AML-193 (cell line): Measurements from ENCODE around the gene MAD2L1BP.
A peak's percentile ranks its signal among the peaks of the same experiment; 100 is the strongest.
"Not testable (repeated sequence)": the region's sequence is repeated elsewhere in the genome, so short reads cannot be mapped to it uniquely, and the experiment has no call there.

Experiments used
- DNase-seq, 2 experiments: peaks; one replicate each; lab custom pipeline; 2025; lab: John Stamatoyannopoulos, UW

The MAD2L1BP gene

GRCh38 chr6:43627008-43627825 lies 8.4 kb upstream of the MAD2L1BP start:
- peak; percentile 83 to 86 for DNase-seq

GRCh38 chr6:43628393-43629103 lies 7.1 kb upstream of the MAD2L1BP start:
- peak in 1 of 2 experiments; percentile 32 for DNase-seq

GRCh38 chr6:43629104-43629504 lies 6.5 kb upstream of the MAD2L1BP start, which contains the start of gene GTPBP2:
Gene GTPBP2, minus strand, starts transcription at chr6:43629264. Its CDS starts 102 bp downstream, at chr6:43629162.
- peak; percentile 99 for DNase-seq

- DNase-seq = peak; percentile 99
Measured at GRCh38 chr6:43629505-43630300, 5.9 kb upstream of the MAD2L1BP start.

GRCh38 chr6:43630980-43631619 lies 4.5 kb upstream of the MAD2L1BP start:
- DNase-seq = no peak

GRCh38 chr6:43633002-43633401 lies 2.6 kb upstream of the MAD2L1BP start:
- DNase-seq = not testable (repeated sequence)

- no peak for DNase-seq
Measured at GRCh38 chr6:43634702-43635303, 837 bp upstream of the MAD2L1BP start.

GRCh38 chr6:43636308-43636659 lies 644 bp downstream of the MAD2L1BP start:
- no peak for DNase-seq

- DNase-seq = no peak
Measured at GRCh38 chr6:43639984-43640800, 4.6 kb downstream of the MAD2L1BP start.

GRCh38 chr6:43644940-43645612 lies 9.4 kb downstream of the MAD2L1BP start, which contains the start of gene RSPH9:
Gene RSPH9, plus strand, starts transcription at chr6:43645036. Its CDS starts 63 bp downstream, at chr6:43645099.
- no peak for DNase-seq

GRCh38 chr6:43645613-43645964 lies 9.9 kb downstream of the MAD2L1BP start:
- no peak for DNase-seq

GRCh38 chr6:43647613-43648012 lies 12.0 kb downstream of the MAD2L1BP start:
- DNase-seq = no peak

GRCh38 chr6:43648248-43648647 lies 12.6 kb downstream of the MAD2L1BP start:
- no peak for DNase-seq

GRCh38 chr6:43652822-43653221 lies 17.2 kb downstream of the MAD2L1BP start:
- DNase-seq = not testable (repeated sequence)

- DNase-seq = no peak
Measured at GRCh38 chr6:43657221-43657802, 21.7 kb downstream of the MAD2L1BP start.

GRCh38 chr6:43658161-43658560 lies 22.5 kb downstream of the MAD2L1BP start:
- DNase-seq = no peak

GRCh38 chr6:43662948-43663347 lies 27.3 kb downstream of the MAD2L1BP start:
- DNase-seq = not testable (repeated sequence)

- DNase-seq = no peak
Measured at GRCh38 chr6:43665376-43665775, 29.7 kb downstream of the MAD2L1BP start.

- DNase-seq = no peak
Measured at GRCh38 chr6:43666196-43666920, 30.7 kb downstream of the MAD2L1BP start.
